H1 (cell line): ENCODE measurements around the gene KLF13. TPM values are rescaled to one million over a fixed set of nuclear protein-coding genes. Genes with fewer than 3 reads are reported as not detected.

Experiments
- CTCF ChIA-PET: fragments of 300-600 bp; sonication (Branson Sonifier 250); formaldehyde crosslinking; loops from one replicate; lab custom pipeline; 2021; ENCODE audit not compliant: partially characterized antibody; lab: Charles Lee
- POLR2A ChIA-PET: fragments of 300-600 bp; sonication (Branson Sonifier 250); formaldehyde crosslinking; loops from one replicate; lab custom pipeline; 2021; ENCODE audit warnings: inconsistent platforms; ENCODE audit not compliant: partially characterized antibody; lab: Charles Lee
- DNase-seq, 2 experiments: peaks; one replicate each; pipeline versions ENCODE4 v3.0.0 to v3.0.0-alpha.2; 2010 to 2022; ENCODE audit warnings: low spot score in 2 of 2, low read depth in 1 of 2, mixed read lengths in 1 of 2
- FAIRE-seq: peaks from 2 replicates; lab custom pipeline; 2011; peaks lifted over from hg19 to GRCh38; lab: Jason Lieb, UNC
- H2AFZ ChIP-seq: 2 replicates; pipeline ENCODE4 v1.8.1; 2012; ENCODE audit warnings: low read length, inconsistent platforms
- H2AK5ac ChIP-seq: 2 replicates; pipeline ENCODE4 v1.6.1; 2013; ENCODE audit warnings: low read depth, low read length
- H2BK120ac ChIP-seq: replicated peaks from 2 replicates; pipeline ENCODE3; 2013; ENCODE audit warnings: low read depth, low read length, inconsistent platforms
- H2BK12ac ChIP-seq: 2 replicates; pipeline ENCODE4 v1.6.1; 2013; ENCODE audit warnings: low read depth, low read length
- H2BK15ac ChIP-seq: 2 replicates; pipeline ENCODE4 v1.6.1; 2013; ENCODE audit warnings: low read length
- H2BK20ac ChIP-seq: 2 replicates; pipeline ENCODE4 v1.6.1; 2013; ENCODE audit warnings: low read length
- H2BK5ac ChIP-seq: 2 replicates; pipeline ENCODE4 v1.6.1; 2013; ENCODE audit warnings: low read depth, low read length
- H3K14ac ChIP-seq: 2 replicates; pipeline ENCODE4 v1.6.1; 2013; ENCODE audit warnings: inconsistent platforms; ENCODE audit not compliant: insufficient read length
- H3K18ac ChIP-seq: 2 replicates; pipeline ENCODE4 v1.6.1; 2013; ENCODE audit warnings: low read length; ENCODE audit errors: extremely low read depth
- H3K23ac ChIP-seq: 2 replicates; pipeline ENCODE4 v1.6.1; 2013; ENCODE audit warnings: inconsistent platforms; ENCODE audit not compliant: insufficient read length
- H3K23me2 ChIP-seq: 2 replicates; pipeline ENCODE4 v1.6.1; 2013; ENCODE audit warnings: low read depth, low read length
- H3K27ac ChIP-seq: 2 replicates; pipeline ENCODE4 v1.6.1; 2011; ENCODE audit warnings: low read depth, low read length, inconsistent platforms
- H3K27me3 ChIP-seq, 4 experiments: replicated peaks in 1 of 4; 1 replicate in 1 of 4; 2 replicates in 3 of 4; pipeline versions ENCODE4 v1.6.1 to v1.8.1; 2011 to 2013; ENCODE audit warnings: low read length in 3 of 4, mild to moderate bottlenecking in 3 of 4, inconsistent platforms in 2 of 4, mixed read lengths in 2 of 4, moderate library complexity in 1 of 4; ENCODE audit not compliant: control insufficient read depth in 3 of 4, insufficient read depth in 3 of 4; ENCODE audit errors: extremely low read depth in 1 of 4
- H3K36me3 ChIP-seq, 4 experiments: 2 replicates each; pipeline versions ENCODE4 v1.6.1 to v1.8.1; 2011 to 2013; ENCODE audit warnings: mild to moderate bottlenecking in 4 of 4, low read length in 3 of 4, moderate library complexity in 2 of 4, control low read depth in 1 of 4, inconsistent platforms in 1 of 4; ENCODE audit not compliant: insufficient read depth in 4 of 4, control insufficient read depth in 2 of 4
- H3K4ac ChIP-seq: replicated peaks from 2 replicates; pipeline ENCODE3; 2013; ENCODE audit warnings: low read length, low read depth, mixed read lengths, inconsistent platforms; ENCODE audit not compliant: insufficient read length
- H3K4me1 ChIP-seq, 4 experiments: replicated peaks in 1 of 4; 1 replicate in 1 of 4; 2 replicates in 3 of 4; pipeline versions ENCODE4 v1.6.1 to v1.8.1; 2011 to 2013; ENCODE audit warnings: low read length in 3 of 4, inconsistent platforms in 2 of 4, mixed read lengths in 1 of 4; ENCODE audit not compliant: insufficient read depth in 4 of 4, control insufficient read depth in 3 of 4
- H3K4me2 ChIP-seq, 2 experiments: 2 replicates each; pipeline versions ENCODE4 v1.6.1 to v1.8.1; 2011 to 2013; ENCODE audit warnings: low read depth in 2 of 2, low read length in 2 of 2, control low read depth in 1 of 2, inconsistent platforms in 1 of 2, mild to moderate bottlenecking in 1 of 2; ENCODE audit not compliant: insufficient read depth in 1 of 2
- H3K4me3 ChIP-seq, 4 experiments: fragments of 200-600, 300-600 bp in 1 of 4; sonication (generic), shearing (Covaris generic), sonication (Bioruptor Twin) in 1 of 4; 2 replicates each; pipeline versions ENCODE4 v1.5.1 to v1.8.1; 2011 to 2016; ENCODE audit warnings: low read length in 4 of 4, low read depth in 3 of 4, control low read depth in 2 of 4, inconsistent platforms in 2 of 4, mild to moderate bottlenecking in 2 of 4, mixed read lengths in 1 of 4, moderate library complexity in 1 of 4; ENCODE audit not compliant: insufficient read depth in 2 of 4; ENCODE audit errors: extremely low read depth in 1 of 4
- H3K56ac ChIP-seq: replicated peaks from 2 replicates; pipeline ENCODE3; 2013; ENCODE audit warnings: low read depth, mild to moderate bottlenecking, mixed read lengths, low read length, inconsistent platforms; ENCODE audit not compliant: insufficient read length
- H3K79me1 ChIP-seq: 2 replicates; pipeline ENCODE4 v1.6.1; 2013; ENCODE audit warnings: low read depth, low read length, control low read depth
- H3K79me2 ChIP-seq, 2 experiments: 2 replicates each; pipeline versions ENCODE4 v1.6.1 to v1.8.1; 2012 to 2013; ENCODE audit warnings: low read length in 2 of 2, mild to moderate bottlenecking in 2 of 2, inconsistent platforms in 1 of 2; ENCODE audit not compliant: insufficient read depth in 2 of 2, control insufficient read depth in 1 of 2
- H3K9ac ChIP-seq, 4 experiments: replicated peaks in 1 of 4; 1 replicate in 1 of 4; 2 replicates in 3 of 4; pipeline versions ENCODE4 v1.6.1 to v1.8.1; 2011 to 2013; ENCODE audit warnings: low read depth in 3 of 4, low read length in 3 of 4, control low read depth in 2 of 4, mild to moderate bottlenecking in 2 of 4, moderate library complexity in 2 of 4, inconsistent platforms in 1 of 4; ENCODE audit errors: extremely low read depth in 1 of 4
- H3K9me3 ChIP-seq, 2 experiments: 2 replicates each; pipeline versions ENCODE4 v1.6.1 to v1.8.1; 2012 to 2013; ENCODE audit warnings: mild to moderate bottlenecking in 2 of 2, moderate library complexity in 2 of 2, control low read depth in 1 of 2, inconsistent platforms in 1 of 2, low read depth in 1 of 2, low read length in 1 of 2, mixed read lengths in 1 of 2; ENCODE audit not compliant: insufficient read depth in 2 of 2
- H4K20me1 ChIP-seq, 2 experiments: replicated peaks in 1 of 2; 2 replicates each; pipeline versions ENCODE3 to v1.8.1; 2011 to 2013; ENCODE audit warnings: inconsistent platforms in 2 of 2, low read length in 2 of 2, mild to moderate bottlenecking in 1 of 2; ENCODE audit not compliant: insufficient read depth in 2 of 2, control insufficient read depth in 1 of 2
- H4K5ac ChIP-seq: 2 replicates; pipeline ENCODE4 v1.6.1; 2013; ENCODE audit warnings: low read length, low read depth, mixed read lengths, inconsistent platforms; ENCODE audit not compliant: insufficient read length
- H4K8ac ChIP-seq: 2 replicates; pipeline ENCODE4 v1.8.0; 2013; ENCODE audit warnings: mild to moderate bottlenecking, moderate library complexity, low read length, inconsistent platforms; ENCODE audit not compliant: insufficient read depth; ENCODE audit errors: extremely low read depth
- H4K91ac ChIP-seq: replicated peaks from 2 replicates; pipeline ENCODE3; 2013; ENCODE audit warnings: low read length, mixed read lengths, inconsistent platforms; ENCODE audit not compliant: insufficient read length
- FOSL1 ChIP-seq: IDR thresholded peaks from 2 replicates; pipeline ENCODE4 v1.6.1; 2011; ENCODE audit warnings: mild to moderate bottlenecking, low read depth, low read length, moderate library complexity; ENCODE audit not compliant: insufficient read depth
- whole genome bisulfite sequencing, 2 experiments: shearing (Covaris generic) in 1 of 2; methylation state at CpG; one replicate each; pipeline versions ENCODE4 v1.1.6 to v1.1.7; 2013 to 2015; ENCODE audit warnings: low lambda C conversion rate in 2 of 2, mixed read lengths in 2 of 2, inconsistent platforms in 1 of 2, low coverage in 1 of 2, missing lambda C conversion rate in 1 of 2; ENCODE audit not compliant: insufficient replicate concordance in 2 of 2, insufficient coverage in 1 of 2, insufficient read length in 1 of 2; ENCODE audit errors: extremely low coverage in 1 of 2, missing lambda C conversion rate in 1 of 2; 5-methylcytosine and 5-hydroxymethylcytosine counted together
- polyA plus RNA-seq, 7 experiments: library from polyadenylated mRNA; depleted of rRNA in 3 of 7; stranded (reverse) in 5 of 7; unstranded in 2 of 7; fragments of >200 nt in 5 of 7; fragments of 200-250 nt in 2 of 7; gene quantifications; 1 replicate in 5 of 7; 2 replicates in 1 of 7; 4 replicates in 1 of 7; pipeline versions ENCODE4 v1.2.1 to v1.2.3, GENCODE V29; 2011 to 2013; ENCODE audit warnings: missing spikeins in 2 of 7, mixed read lengths in 2 of 7
- total RNA-seq: library from RNA; stranded (reverse); fragmentation: NEBNext Ultra II Directional; extraction: Animal tissue kit (Norgen Biotek cat#: 25700); gene quantifications from 2 replicates; pipeline ENCODE4 v1.2.1, GENCODE V29; 2021

KLF13 gene
- total and polyA plus RNA-seq, 2 of the 8 experiments (the other 6 are each of a cell fraction or from before 2014, with no cell fraction given) = 18.3 to 33.4 TPM

DNA sequence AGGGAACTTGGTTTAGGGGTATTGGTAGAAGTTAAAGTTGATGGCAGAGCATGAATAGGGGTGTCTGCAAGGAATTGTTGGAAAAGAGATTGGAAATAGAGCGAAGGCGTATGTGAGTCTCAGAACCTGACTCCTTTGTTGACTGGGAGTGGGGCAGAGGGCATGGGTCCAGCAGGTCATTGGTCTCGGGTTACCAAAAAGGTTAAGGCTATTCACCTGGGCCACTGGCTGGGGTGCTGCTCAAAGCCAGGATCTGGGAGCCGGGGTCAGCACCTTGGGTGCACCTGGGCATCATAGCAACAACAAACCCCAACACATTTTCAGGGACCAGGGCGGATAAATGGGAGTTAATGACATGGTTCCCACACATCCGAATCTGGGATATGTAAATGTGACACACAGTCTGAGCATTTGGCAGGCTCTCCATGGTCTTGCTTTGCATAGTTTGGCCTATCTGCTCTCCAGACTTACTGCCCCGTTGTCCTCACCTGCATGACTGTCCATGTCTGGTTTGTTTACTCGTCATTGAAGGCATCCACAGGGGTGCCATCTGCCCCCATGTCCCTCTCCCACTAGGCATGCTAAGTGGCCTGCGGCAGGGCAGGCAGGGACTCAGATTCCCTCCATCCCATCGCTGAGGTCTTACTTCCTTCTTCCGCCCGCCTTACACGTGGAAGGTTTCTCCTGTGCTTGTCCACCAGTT is 10.1 kb downstream of the KLF13 start:
- DNase-seq = no peak
- peaks cover 0 to 14% (median under 1%) of the 10 kb centered on the region in 4 experiments; a peak in 5 of 7 replicates for H3K4me1 ChIP-seq
- no peak for FAIRE-seq
- H2AK5ac ChIP-seq = no peak overlapping the region
- no peak overlapping the region; a peak in 1 of 7 replicates for H3K9ac ChIP-seq
- peaks cover 12 to 94% of the 10 kb centered on the region in 2 experiments; a peak in 3 of 4 replicates for H3K79me2 ChIP-seq
- no peak overlapping the region for H2BK15ac ChIP-seq
- no peaks in the 10 kb centered on the region for H3K23me2 ChIP-seq
- H3K14ac ChIP-seq = no peak overlapping the region
- H4K20me1 ChIP-seq = peaks cover 28 to 52% of the 10 kb centered on the region in 2 experiments
- no peak overlapping the region for H4K91ac ChIP-seq
- H2BK20ac ChIP-seq = no peak overlapping the region
- no peak overlapping the region for H3K18ac ChIP-seq
- H2BK12ac ChIP-seq = no peak overlapping the region
- H3K23ac ChIP-seq = no peak overlapping the region
- no peaks in the 10 kb centered on the region for H3K9me3 ChIP-seq
- no peak overlapping the region for H2BK5ac ChIP-seq
- no peaks in the 10 kb centered on the region for H3K27me3 ChIP-seq
- no peak overlapping the region for H3K4me2 ChIP-seq
- no peak overlapping the region for H3K27ac ChIP-seq
- CTCF ChIA-PET = no interaction called here
- no peak overlapping the region for H2AFZ ChIP-seq
- WGBS, 2 experiments = 84% methylated on average over 13 of the region's 13 CpGs; no CpG with 5 or more reads in 1 of the 2 experiments
- no peaks in the 10 kb centered on the region for H3K36me3 ChIP-seq
- H3K4me3 ChIP-seq = no peak overlapping the region
- H3K56ac ChIP-seq = no peak overlapping the region
- H4K5ac ChIP-seq = no peak overlapping the region
- POLR2A ChIA-PET = interaction anchor here (1.5 kb wide), 1 partner anchor 23 kb away, joined by 4 read pairs; no protein-coding TSS in a partner anchor
- no peak overlapping the region for H4K8ac ChIP-seq
- H3K79me1 ChIP-seq = peaks cover 24% of the 10 kb centered on the region
- H2BK120ac ChIP-seq = no peak overlapping the region
- no peak overlapping the region for H3K4ac ChIP-seq
- TF ChIP-seq FOSL1 = no peak
